PFSK-1 (cell line): ENCODE measurements around the gene JAG1.

ENCODE experiments used
- POLR2AphosphoS5 ChIP-seq: IDR thresholded peaks from 2 replicates; pipeline ENCODE4 v1.6.1; 2012; ENCODE audit warnings: low read depth, mild to moderate bottlenecking, control low read depth, low read length, moderate library complexity
- SIN3A ChIP-seq: IDR thresholded peaks from 2 replicates; pipeline ENCODE4 v1.6.1; 2012; ENCODE audit warnings: mild to moderate bottlenecking, low read length, moderate library complexity, borderline replicate concordance; ENCODE audit not compliant: insufficient read depth
- TAF1 ChIP-seq: IDR thresholded peaks from 2 replicates; pipeline ENCODE4 v1.6.1; 2012; ENCODE audit warnings: low read length, control low read depth, borderline replicate concordance; ENCODE audit not compliant: insufficient read depth

GRCh38 chr20:10613911-10614310 lies 59.9 kb downstream of the JAG1 start:
- TF ChIP-seq SIN3A (no peak), TAF1 (no peak), POLR2AphosphoS5 (no peak)
